GM19455 (cell line): ENCODE data around the gene ARMC7.

ENCODE experiments used
- ATAC-seq: cut with Tn5 transposase; IDR thresholded peaks from one replicate; pipeline ENCODE4 v1.9.1; 2021; ENCODE audit not compliant: unreplicated experiment

The ARMC7 gene

GRCh38 chr17:75098861-75099260 lies 10.9 kb upstream of the ARMC7 start:
- ATAC-seq, result no peak

GRCh38 chr17:75099881-75100595 lies 9.7 kb upstream of the ARMC7 start:
- ATAC-seq, result no peak

GRCh38 chr17:75102385-75102821 lies 7.4 kb upstream of the ARMC7 start:
- no peak for ATAC-seq

DNA sequence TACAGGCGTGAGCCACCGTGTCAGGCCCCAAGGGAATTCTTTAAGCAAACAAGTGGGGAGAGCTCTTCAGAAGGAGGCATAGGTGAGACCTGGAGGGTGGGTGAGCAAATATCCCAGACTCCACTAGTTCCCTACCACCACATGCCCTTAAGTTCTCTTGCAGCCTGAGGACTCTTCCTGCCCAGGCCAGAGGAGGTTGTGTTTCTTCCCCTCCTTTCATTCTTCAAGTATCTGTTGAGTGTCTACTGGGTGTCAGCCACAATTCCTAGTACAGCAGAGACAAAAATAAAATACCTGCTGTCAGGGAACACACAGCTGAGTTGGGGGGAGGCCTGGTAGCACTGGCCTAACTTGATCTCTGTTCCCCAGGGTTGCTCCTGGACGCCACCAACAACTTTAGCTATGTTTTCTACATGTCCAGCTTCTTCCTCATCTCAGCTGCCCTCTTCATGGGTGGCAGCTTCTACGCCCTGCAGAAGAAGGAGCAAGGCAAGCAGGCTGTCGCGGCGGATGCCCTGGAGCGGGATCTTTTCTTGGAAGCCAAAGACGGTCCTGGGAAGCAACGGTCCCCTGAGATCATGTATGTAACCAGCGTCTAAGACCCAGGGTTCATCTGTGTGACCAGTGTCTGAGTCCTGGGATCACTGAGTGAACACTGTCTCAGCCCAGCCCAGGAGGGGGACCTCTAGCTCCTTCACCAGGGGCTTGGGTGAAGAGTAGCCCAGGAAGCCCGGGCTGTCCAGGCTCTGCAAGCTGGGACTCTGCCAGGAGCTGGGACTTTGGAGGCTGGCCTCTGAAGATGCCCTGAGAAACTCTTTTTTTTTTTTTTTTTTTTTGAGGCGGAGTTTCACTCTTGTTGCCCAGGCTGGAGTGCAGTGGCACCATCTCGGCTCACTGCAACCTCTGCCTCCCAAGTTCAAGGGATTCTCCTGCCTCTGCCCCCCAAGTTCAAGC lies 5.9 kb upstream of the ARMC7 start:
- ATAC-seq, result no peak

- no peak for ATAC-seq
Observed at GRCh38 chr17:75105126-75106080, 4.4 kb upstream of the ARMC7 start.

GRCh38 chr17:75108193-75108592 lies 1.6 kb upstream of the ARMC7 start:
- ATAC-seq, result no peak

- ATAC-seq, result no peak
Observed at GRCh38 chr17:75109046-75109406, 743 bp upstream of the ARMC7 start.

DNA sequence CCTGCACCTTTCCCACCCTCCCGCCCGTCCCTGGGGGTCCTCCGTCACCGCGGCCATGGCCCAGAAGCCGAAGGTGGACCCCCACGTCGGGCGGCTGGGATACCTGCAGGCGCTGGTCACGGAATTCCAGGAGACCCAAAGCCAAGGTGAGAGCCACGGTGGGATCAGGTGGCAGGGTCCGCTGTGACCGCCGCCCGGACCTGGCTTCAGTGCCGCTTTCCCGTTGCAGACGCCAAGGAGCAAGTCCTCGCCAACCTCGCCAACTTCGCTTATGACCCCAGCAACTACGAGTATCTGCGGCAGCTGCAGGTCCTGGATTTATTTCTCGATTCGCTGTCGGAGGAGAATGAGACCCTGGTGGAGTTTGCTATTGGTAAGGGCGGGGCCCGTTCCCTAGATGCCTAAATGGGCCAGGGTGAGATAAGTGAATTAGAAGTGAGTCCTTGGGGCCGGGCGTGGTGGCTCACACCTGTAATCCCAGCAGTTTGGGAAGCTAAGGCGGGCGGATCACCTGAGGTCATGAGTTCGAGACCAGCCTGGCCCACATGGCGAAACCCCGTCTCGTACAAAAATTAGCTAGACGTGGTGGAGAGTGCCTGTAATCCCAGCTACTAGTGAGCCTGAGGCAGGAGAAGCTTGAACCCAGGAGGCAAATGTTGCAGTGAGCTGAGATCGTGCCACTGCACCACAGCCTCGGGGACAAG lies 617 bp downstream of the ARMC7 start:
- no peak for ATAC-seq

GRCh38 chr17:75111777-75112335 lies 2.1 kb downstream of the ARMC7 start:
- ATAC-seq, result no peak

DNA sequence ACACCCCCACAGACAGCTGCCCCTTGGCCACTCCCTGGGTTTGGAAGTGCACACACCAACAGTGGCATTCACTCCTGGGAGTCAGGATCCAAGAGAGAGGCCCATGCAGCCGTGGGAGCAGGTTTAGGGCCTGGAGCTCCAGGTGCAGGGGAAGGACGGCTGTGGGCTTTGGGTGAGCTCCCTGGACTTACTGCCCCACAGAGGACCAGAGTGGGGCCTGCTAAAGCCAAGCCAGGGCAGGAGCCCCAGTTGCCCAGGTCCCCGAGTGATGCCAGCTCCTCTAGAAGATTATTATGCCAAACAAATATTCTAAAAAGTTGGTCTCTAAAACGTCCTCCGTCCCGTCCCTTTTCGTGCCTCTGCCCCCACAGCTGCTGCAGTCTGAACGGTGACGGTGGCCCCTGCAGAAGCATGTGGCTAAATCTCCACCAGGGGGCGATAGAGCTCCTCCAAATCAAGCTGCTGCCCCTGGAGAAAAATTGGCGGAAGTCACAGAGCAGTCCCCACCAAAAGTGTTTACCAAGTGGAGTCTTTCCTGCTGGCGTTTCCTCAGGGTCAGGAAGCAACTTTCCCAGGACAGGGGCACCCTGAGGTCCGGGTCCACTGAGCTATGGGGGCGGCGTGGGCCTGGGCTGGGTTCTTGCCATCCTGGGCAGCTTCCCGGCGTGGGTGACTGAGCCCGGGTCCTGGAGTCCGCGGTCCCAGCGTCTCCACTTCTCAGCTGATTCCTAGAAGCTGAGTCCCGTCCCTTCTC lies 4.2 kb downstream of the ARMC7 start:
- ATAC-seq, result peak; percentile 40

DNA sequence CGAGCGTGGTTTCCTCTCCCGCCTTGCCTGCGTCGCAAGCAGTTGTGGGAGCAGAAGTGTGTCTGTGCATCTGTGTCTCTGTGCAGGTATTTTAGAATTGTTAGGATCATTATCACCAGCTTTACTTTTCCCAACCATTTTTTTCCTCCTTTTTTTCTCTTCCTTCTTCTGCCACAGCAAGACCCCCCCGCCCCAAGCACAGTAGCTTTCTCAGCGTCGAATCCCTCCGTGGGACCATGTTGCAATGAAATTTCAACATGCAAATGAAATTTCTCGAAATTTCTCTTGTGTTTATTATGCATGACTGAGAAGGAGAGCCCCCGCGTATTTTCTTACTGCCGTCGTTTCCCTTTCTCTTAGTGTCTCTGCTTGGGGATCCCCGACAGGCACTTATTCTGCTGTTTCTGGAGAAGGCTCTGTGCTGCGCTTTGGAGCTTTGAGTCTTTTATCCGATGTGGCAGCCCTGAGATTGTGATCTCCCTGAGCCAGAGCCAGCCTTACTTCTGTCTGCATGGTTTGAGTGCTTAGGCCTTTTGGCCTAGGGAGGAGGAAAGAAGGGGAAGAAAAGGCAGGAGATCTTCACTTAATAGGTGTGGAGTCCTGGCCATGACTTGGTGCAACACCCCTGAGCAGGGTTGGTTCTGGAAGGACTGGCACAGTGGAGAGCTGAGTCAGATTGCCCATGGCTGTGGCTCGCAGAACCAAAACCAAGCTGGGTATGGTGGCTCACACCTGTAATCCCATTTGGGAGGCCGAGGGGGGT lies 5.0 kb downstream of the ARMC7 start:
- no peak for ATAC-seq

DNA sequence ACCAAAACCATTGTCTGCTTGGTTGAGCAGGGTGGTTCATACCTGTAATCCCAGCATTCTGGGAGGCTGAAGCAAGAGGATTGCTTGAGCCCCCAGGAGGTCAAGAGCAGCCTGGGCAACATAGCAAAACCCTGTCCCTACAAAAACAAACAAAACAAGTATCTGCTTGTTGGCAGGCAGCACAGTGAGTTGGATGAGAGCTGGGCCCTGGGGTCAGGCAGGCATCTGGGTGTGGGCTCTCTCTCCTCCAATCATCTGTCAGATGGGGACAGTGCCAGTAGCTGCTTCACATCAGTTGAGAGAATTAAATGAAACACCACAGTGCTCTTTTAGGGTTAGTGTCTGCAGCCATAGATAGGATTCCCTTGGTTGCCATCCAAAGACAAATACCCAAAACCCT lies 5.8 kb downstream of the ARMC7 start:
- ATAC-seq, result no peak

DNA sequence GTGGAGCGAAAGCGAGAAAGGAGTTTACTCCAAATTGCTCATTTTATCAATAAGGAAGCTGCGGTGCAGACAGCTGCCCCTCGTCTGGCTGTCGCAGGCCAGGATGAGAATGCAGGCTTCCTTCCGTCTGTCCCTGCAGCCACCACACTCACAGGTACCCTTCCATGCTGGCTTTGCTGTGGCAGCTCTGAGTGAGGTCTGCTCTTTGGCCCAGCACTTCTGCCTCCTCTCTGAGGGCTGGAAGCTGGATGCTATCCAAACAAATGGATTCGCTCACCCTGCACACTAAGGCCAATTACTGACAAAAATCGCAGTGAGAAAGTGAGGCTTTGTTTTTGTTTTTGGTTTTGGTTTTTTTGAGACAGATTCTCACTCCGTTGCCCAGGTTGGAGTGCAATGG lies 7.0 kb downstream of the ARMC7 start:
- no peak for ATAC-seq

DNA sequence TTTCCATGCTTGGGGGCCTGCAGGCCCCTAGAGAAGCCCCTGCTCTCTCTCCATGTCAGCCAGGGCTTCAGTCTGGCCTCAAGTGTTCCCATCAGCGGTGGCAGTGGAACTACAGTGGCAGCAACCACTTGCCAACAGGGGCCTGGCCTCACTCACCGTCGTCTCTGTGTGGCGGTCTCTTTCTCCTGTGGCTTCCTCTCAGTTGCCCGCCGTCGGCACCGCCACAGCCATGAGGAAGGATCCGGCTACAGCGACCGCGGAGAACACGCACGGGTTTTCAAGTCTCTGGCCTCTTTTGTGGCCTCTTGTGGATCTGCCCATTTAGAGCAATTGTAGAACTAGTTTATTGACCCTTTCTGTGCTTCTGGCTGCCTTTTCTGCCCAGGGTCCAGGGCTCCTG lies 8.5 kb downstream of the ARMC7 start:
- ATAC-seq, result no peak

GRCh38 chr17:75124041-75124818 lies 14.5 kb downstream of the ARMC7 start:
- ATAC-seq, result no peak

DNA sequence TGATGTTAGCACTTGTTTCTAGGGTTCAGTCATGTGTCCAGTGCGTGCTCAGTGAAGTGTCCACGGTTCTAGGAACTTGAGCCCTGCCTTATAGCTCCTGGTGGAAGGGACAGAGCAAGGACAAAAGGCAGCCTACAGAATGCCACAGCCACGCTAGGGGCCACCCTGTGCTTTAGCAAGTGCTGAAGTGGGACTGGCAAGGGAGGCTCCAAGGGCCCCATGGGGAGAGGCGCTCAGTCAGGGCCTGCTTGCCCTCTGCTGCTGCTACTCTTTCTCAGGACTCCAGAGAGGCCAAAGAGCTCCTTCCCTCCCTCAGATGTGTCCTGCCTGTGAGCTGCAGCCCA lies 15.0 kb downstream of the ARMC7 start:
- ATAC-seq, result no peak

DNA sequence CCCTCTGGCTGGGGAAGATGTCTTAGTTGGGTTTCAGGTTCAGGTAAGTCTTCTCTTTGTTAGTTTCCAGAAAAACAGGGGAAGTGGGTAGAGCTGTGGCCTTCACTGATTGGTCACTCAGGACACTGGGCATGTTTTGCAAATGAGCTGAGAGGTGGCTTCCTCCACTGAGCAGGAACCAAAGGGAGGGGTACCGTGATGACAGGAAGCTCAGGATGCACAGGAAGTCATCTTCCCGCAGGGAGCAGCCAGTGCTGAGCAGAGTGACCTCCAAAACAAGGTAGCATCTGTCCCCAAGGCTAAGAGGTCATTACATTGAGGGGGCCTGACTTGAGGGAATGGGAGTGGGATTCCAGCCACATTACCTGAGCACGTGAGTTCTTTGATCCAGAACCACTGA lies 16.2 kb downstream of the ARMC7 start:
- no peak for ATAC-seq

GRCh38 chr17:75126954-75127353 lies 17.2 kb downstream of the ARMC7 start:
- no peak for ATAC-seq
